ENCODE data around the gene B3GNT4. TPM values are rescaled to one million over a fixed set of nuclear protein-coding genes. Genes with fewer than 3 reads are reported as not detected.
"Not testable (repeated sequence)": the region's sequence is repeated elsewhere in the genome, so short reads cannot be mapped to it uniquely, and the experiment has no call there.

B3GNT4 gene
- total and polyA plus RNA-seq, 2 donors (not counting 1 experiment from before 2014, with no cell fraction given), result not detected

- peaks cover 32% of the 10 kb centered on the region for H3K27me3 Mint-ChIP-seq
- intact Hi-C loops (cut with micrococcal nuclease), result no loop called here
Observed at GRCh38 chr12:122202017-122202416, 1.5 kb upstream of the B3GNT4 start.

GRCh38 chr12:122202811-122203210 lies 698 bp upstream of the B3GNT4 start:
- peaks cover 0 to 13% of the 10 kb centered on the region in 2 experiments for H3K36me3 ChIP-seq (replicated peaks in 1 of 2; ENCODE audit: control extremely low read depth in 1 of 2, control insufficient read depth in 1 of 2, extremely low read depth in 1 of 2, insufficient read depth in 2 of 2, low read length in 1 of 2)
- DNase-seq; H3K79me2 ChIP-seq (ENCODE audit: control insufficient read depth, insufficient read depth, low read length); H4K20me1 ChIP-seq (ENCODE audit: control insufficient read depth, insufficient read depth, low read length, poor library complexity, severe bottlenecking); ATAC-seq (ENCODE audit: low read depth); H3K27ac ChIP-seq (ENCODE audit: low read length in 2 of 2); H3K9me3 Mint-ChIP-seq (ENCODE audit: insufficient read depth); intact Hi-C loops (cut with micrococcal nuclease): not testable (repeated sequence)
- H3K4me1 Mint-ChIP-seq, result peaks cover 12% of the 10 kb centered on the region
- ChIA-PET CTCF (interaction anchor here (0.7 to 2.1 kb wide), 2 partner anchors 12 to 81 kb away, joined by 3 to 5 read pairs; no protein-coding TSS in a partner anchor), POLR2A (interaction anchor here (1.2 kb wide), 1 partner anchor 9 kb away, joined by 4 read pairs; no protein-coding TSS in a partner anchor)
- peaks cover 29% of the 10 kb centered on the region for H3K27me3 Mint-ChIP-seq
- peak overlapping the region; percentile 63 for H3K9ac ChIP-seq (ENCODE audit: low read length)
- H3K4me3 ChIP-seq (ENCODE audit: control extremely low read depth in 1 of 5, extremely low read depth in 1 of 5, insufficient read depth in 1 of 5, low read depth in 2 of 5, low read length in 4 of 5), result peak overlapping the region; percentile 45 to 70 (median 54)
- H3K27me3 ChIP-seq (replicated peaks in 1 of 4; ENCODE audit: control extremely low read depth in 1 of 4, control insufficient read depth in 3 of 4, insufficient read depth in 4 of 4, low read length in 3 of 4), result peaks cover 0 to 49% (median 26%) of the 10 kb centered on the region in 4 experiments
- peaks cover 0 to 13% (median 0%) of the 10 kb centered on the region in 3 donors for H3K9me3 ChIP-seq (ENCODE audit: control extremely low read depth in 1 of 3, control insufficient read depth in 2 of 3, insufficient read depth in 1 of 3, low read length in 2 of 3)
- H2AFZ ChIP-seq (ENCODE audit: insufficient read depth, low read depth, low read length, poor library complexity, severe bottlenecking), result peak overlapping the region; percentile 72
- peak overlapping the region; percentile 95 for H3K4me2 ChIP-seq (replicated peaks; ENCODE audit: low read depth, low read length, poor library complexity, severe bottlenecking)
- peaks cover 13 to 14% of the 10 kb centered on the region in 2 donors for H3K4me1 ChIP-seq (ENCODE audit: control insufficient read depth in 2 of 2, insufficient read depth in 2 of 2, low read length in 2 of 2)
- H3K4me3 Mint-ChIP-seq, result peak overlapping the region; percentile 86
- WGBS (ENCODE audit: insufficient coverage), result 65% methylated on average over 14 of the region's 19 CpGs
- peak overlapping the region; percentile 41 for H3K27ac Mint-ChIP-seq

More at GRCh38 chr12:122202017-122202416, 1.5 kb upstream of the B3GNT4 start:
- no peak overlapping the region for H3K27ac Mint-ChIP-seq
- POLR2A ChIA-PET, result no interaction called here
- Histone ChIP-seq H3K79me2 (ENCODE audit: control insufficient read depth, insufficient read depth, low read length) (no peaks in the 10 kb centered on the region), H4K20me1 (ENCODE audit: control insufficient read depth, insufficient read depth, low read length, poor library complexity, severe bottlenecking) (no peaks in the 10 kb centered on the region), H3K27ac (ENCODE audit: low read length in 2 of 2) (no peak overlapping the region), H3K4me1 (ENCODE audit: control insufficient read depth in 2 of 2, insufficient read depth in 2 of 2, low read length in 2 of 2) (peaks cover 13 to 14% of the 10 kb centered on the region in 2 donors), H3K27me3 (replicated peaks in 1 of 4; ENCODE audit: control extremely low read depth in 1 of 4, control insufficient read depth in 3 of 4, insufficient read depth in 4 of 4, low read length in 3 of 4) (peaks cover 0 to 49% (median 26%) of the 10 kb centered on the region in 4 experiments), H3K36me3 (replicated peaks in 1 of 2; ENCODE audit: control extremely low read depth in 1 of 2, control insufficient read depth in 1 of 2, extremely low read depth in 1 of 2, insufficient read depth in 2 of 2, low read length in 1 of 2) (peaks cover 0 to 5% of the 10 kb centered on the region in 2 experiments), H2AFZ (ENCODE audit: insufficient read depth, low read depth, low read length, poor library complexity, severe bottlenecking) (no peak overlapping the region), H3K9me3 (ENCODE audit: control extremely low read depth in 1 of 3, control insufficient read depth in 2 of 3, insufficient read depth in 1 of 3, low read length in 2 of 3) (peaks cover 0 to 13% (median 0%) of the 10 kb centered on the region in 3 donors), H3K4me3 (ENCODE audit: control extremely low read depth in 1 of 5, extremely low read depth in 1 of 5, insufficient read depth in 1 of 5, low read depth in 2 of 5, low read length in 4 of 5) (no peak overlapping the region), H3K4me2 (replicated peaks; ENCODE audit: low read depth, low read length, poor library complexity, severe bottlenecking) (no peak overlapping the region), H3K9ac (ENCODE audit: low read length) (no peak overlapping the region)
- no peak for TF ChIP-seq EZH2 (IDR thresholded peaks at IDR 0.05; ENCODE audit: borderline replicate concordance, insufficient read depth, low read depth, low read length, poor library complexity, severe bottlenecking)
- TF ChIP-seq, protein P1, sequence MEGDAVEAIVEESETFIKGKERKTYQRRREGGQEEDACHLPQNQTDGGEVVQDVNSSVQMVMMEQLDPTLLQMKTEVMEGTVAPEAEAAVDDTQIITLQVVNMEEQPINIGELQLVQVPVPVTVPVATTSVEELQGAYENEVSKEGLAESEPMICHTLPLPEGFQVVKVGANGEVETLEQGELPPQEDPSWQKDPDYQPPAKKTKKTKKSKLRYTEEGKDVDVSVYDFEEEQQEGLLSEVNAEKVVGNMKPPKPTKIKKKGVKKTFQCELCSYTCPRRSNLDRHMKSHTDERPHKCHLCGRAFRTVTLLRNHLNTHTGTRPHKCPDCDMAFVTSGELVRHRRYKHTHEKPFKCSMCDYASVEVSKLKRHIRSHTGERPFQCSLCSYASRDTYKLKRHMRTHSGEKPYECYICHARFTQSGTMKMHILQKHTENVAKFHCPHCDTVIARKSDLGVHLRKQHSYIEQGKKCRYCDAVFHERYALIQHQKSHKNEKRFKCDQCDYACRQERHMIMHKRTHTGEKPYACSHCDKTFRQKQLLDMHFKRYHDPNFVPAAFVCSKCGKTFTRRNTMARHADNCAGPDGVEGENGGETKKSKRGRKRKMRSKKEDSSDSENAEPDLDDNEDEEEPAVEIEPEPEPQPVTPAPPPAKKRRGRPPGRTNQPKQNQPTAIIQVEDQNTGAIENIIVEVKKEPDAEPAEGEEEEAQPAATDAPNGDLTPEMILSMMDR (IDR thresholded peaks at IDR 0.05), result no peak
- no peak overlapping the region for H3K4me3 Mint-ChIP-seq
- ATAC-seq (ENCODE audit: low read depth) (no peak), DNase-seq (no peak)
- H3K9me3 Mint-ChIP-seq (ENCODE audit: insufficient read depth), result no peaks in the 10 kb centered on the region
- CTCF ChIA-PET, result interaction anchor here (2.1 kb wide), 1 partner anchor 11 kb away, joined by 5 read pairs; no protein-coding TSS in a partner anchor
- WGBS (ENCODE audit: insufficient coverage), result 93% methylated on average over 3 of the region's 6 CpGs
- peaks cover 12% of the 10 kb centered on the region for H3K4me1 Mint-ChIP-seq
